ENCODE results near the gene C9orf72. TPM values are rescaled to one million over a fixed set of nuclear protein-coding genes. Genes with fewer than 3 reads are reported as not detected.

The C9orf72 gene
- total and polyA plus RNA-seq, 2 of the 8 experiments (the other 6 are each of a cell fraction or from before 2014, with no cell fraction given) = 7.2 to 17.5 TPM

DNA sequence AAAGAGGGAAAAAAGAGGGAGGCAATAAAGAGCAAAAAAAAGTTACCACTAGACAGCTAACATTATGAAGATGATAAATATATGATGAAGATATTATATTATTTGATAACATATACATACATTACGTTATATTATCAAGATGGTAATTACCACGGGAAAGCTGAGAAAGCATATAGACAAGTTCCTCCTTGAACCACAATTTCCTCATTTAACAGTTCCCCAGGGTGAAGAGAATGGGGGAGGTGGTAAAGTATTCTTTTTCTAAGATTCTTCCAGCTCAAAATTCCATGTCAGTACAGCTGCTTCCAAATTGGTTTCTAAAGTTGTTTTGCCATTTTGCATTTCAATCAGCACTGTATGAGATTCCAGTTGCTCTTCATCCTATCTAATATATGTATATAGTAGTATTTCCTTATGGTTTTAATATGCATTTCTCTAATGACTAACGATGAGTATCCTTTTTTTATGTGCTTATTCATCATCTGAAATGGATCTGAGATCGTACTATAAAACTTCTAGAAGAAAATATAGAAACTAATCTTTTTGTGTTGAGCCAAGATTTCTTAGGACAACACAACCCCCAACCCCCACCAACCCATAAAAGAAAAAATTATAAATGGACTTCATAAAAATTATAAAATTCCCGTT lies 49.5 kb upstream of the C9orf72 start:
- Histone ChIP-seq H3K56ac (replicated peaks; ENCODE audit: insufficient read length, low read depth, low read length) (no peak overlapping the region), H3K79me1 (ENCODE audit: low read depth, low read length) (no peaks in the 10 kb centered on the region), H3K4me3 (ENCODE audit: extremely low read depth in 1 of 4, insufficient read depth in 2 of 4, low read depth in 3 of 4, low read length in 4 of 4) (no peak overlapping the region), H2BK12ac (ENCODE audit: low read depth, low read length) (no peak overlapping the region), H2BK15ac (ENCODE audit: low read length) (no peak overlapping the region), H3K18ac (ENCODE audit: extremely low read depth, low read length) (no peak overlapping the region), H3K23me2 (ENCODE audit: low read depth, low read length) (no peaks in the 10 kb centered on the region), H3K9ac (replicated peaks in 1 of 4; ENCODE audit: extremely low read depth in 1 of 4, low read depth in 3 of 4, low read length in 3 of 4) (no peak overlapping the region), H2AK5ac (ENCODE audit: low read depth, low read length) (no peak overlapping the region), H3K79me2 (ENCODE audit: control insufficient read depth in 1 of 2, insufficient read depth in 2 of 2, low read length in 2 of 2) (no peaks in the 10 kb centered on the region), H3K4me2 (ENCODE audit: insufficient read depth in 1 of 2, low read depth in 2 of 2, low read length in 2 of 2) (no peak overlapping the region), H3K14ac (ENCODE audit: insufficient read length) (no peak overlapping the region), H2BK20ac (ENCODE audit: low read length) (no peak overlapping the region), H2BK120ac (replicated peaks; ENCODE audit: low read depth, low read length) (no peak overlapping the region), H4K20me1 (replicated peaks in 1 of 2; ENCODE audit: control insufficient read depth in 1 of 2, insufficient read depth in 2 of 2, low read length in 2 of 2) (no peaks in the 10 kb centered on the region), H3K27ac (ENCODE audit: low read depth, low read length) (no peak overlapping the region), H3K23ac (ENCODE audit: insufficient read length) (no peak overlapping the region), H3K27me3 (replicated peaks in 1 of 4; ENCODE audit: control insufficient read depth in 3 of 4, extremely low read depth in 1 of 4, insufficient read depth in 3 of 4, low read length in 3 of 4) (no peaks in the 10 kb centered on the region), H2AFZ (ENCODE audit: low read length) (no peak overlapping the region), H4K8ac (ENCODE audit: extremely low read depth, insufficient read depth, low read length) (no peak overlapping the region), H3K4ac (replicated peaks; ENCODE audit: insufficient read length, low read depth, low read length) (no peak overlapping the region), H4K91ac (replicated peaks; ENCODE audit: insufficient read length, low read length) (no peak overlapping the region), H2BK5ac (ENCODE audit: low read depth, low read length) (no peak overlapping the region), H3K36me3 (ENCODE audit: control insufficient read depth in 2 of 4, insufficient read depth in 4 of 4, low read length in 3 of 4) (no peaks in the 10 kb centered on the region), H3K9me3 (ENCODE audit: insufficient read depth in 2 of 2, low read depth in 1 of 2, low read length in 1 of 2) (no peaks in the 10 kb centered on the region), H4K5ac (ENCODE audit: insufficient read length, low read depth, low read length) (no peak overlapping the region), H3K4me1 (replicated peaks in 1 of 4; ENCODE audit: control insufficient read depth in 3 of 4, insufficient read depth in 4 of 4, low read length in 3 of 4) (peaks cover 0 to 4% (median 2%) of the 10 kb centered on the region in 4 experiments; a peak in 2 of 7 replicates)
- DNase-seq (ENCODE audit: low read depth in 1 of 2, low spot score in 2 of 2) = no peak
- no peak for FAIRE-seq
- WGBS, 2 experiments (ENCODE audit: extremely low coverage in 1 of 2, insufficient coverage in 1 of 2, insufficient read length in 1 of 2, insufficient replicate concordance in 2 of 2, low coverage in 1 of 2, low lambda C conversion rate in 2 of 2, missing lambda C conversion rate in 1 of 2) = 79% methylated on average over 5 of the region's 5 CpGs; no CpG with 5 or more reads in 1 of the 2 experiments
- POLR2A ChIA-PET (ENCODE audit: partially characterized antibody) = no interaction called here
- CTCF ChIA-PET (ENCODE audit: partially characterized antibody) = no interaction called here
- TF ChIP-seq CBX8 (IDR thresholded peaks at IDR 0.05; ENCODE audit: borderline replicate concordance, low read depth, low read length) (no peak), ZNF274 (IDR thresholded peaks at IDR 0.05; ENCODE audit: borderline replicate concordance, extremely low read depth, low read length) (no peak), CBX5 (IDR thresholded peaks at IDR 0.05; ENCODE audit: low read depth, low read length) (no peak), HDAC6 (IDR thresholded peaks at IDR 0.05; ENCODE audit: low read depth, low read length) (no peak), MAFK (IDR thresholded peaks at IDR 0.05; ENCODE audit: low read depth, low read length) (no peak), SP2 (IDR thresholded peaks at IDR 0.05; ENCODE audit: low read length) (no peak), PHF8 (conservative IDR thresholded peaks at IDR 0.05; ENCODE audit: low read depth, low read length) (no peak), RFX5 (IDR thresholded peaks at IDR 0.05; ENCODE audit: borderline replicate concordance, low read depth, low read length) (no peak)
- TF ChIP-seq, protein P1, sequence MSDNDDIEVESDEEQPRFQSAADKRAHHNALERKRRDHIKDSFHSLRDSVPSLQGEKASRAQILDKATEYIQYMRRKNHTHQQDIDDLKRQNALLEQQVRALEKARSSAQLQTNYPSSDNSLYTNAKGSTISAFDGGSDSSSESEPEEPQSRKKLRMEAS (IDR thresholded peaks at IDR 0.05) = no peak
- TF ChIP-seq, protein P2, sequence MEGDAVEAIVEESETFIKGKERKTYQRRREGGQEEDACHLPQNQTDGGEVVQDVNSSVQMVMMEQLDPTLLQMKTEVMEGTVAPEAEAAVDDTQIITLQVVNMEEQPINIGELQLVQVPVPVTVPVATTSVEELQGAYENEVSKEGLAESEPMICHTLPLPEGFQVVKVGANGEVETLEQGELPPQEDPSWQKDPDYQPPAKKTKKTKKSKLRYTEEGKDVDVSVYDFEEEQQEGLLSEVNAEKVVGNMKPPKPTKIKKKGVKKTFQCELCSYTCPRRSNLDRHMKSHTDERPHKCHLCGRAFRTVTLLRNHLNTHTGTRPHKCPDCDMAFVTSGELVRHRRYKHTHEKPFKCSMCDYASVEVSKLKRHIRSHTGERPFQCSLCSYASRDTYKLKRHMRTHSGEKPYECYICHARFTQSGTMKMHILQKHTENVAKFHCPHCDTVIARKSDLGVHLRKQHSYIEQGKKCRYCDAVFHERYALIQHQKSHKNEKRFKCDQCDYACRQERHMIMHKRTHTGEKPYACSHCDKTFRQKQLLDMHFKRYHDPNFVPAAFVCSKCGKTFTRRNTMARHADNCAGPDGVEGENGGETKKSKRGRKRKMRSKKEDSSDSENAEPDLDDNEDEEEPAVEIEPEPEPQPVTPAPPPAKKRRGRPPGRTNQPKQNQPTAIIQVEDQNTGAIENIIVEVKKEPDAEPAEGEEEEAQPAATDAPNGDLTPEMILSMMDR (IDR thresholded peaks at IDR 0.05; ENCODE audit: control extremely low read depth in 1 of 3, insufficient read depth in 1 of 3, low read depth in 1 of 3, low read length in 3 of 3) = no peak
